ENCODE measurements around the gene ADSS2. TPM values are rescaled to one million over a fixed set of nuclear protein-coding genes. Genes with fewer than 3 reads are reported as not detected.
A peak's percentile ranks its signal among the peaks of the same experiment; 100 is the strongest.

Gene ADSS2
- total RNA-seq, 1 donor from 2014 or later, result 53.9 TPM

DNA sequence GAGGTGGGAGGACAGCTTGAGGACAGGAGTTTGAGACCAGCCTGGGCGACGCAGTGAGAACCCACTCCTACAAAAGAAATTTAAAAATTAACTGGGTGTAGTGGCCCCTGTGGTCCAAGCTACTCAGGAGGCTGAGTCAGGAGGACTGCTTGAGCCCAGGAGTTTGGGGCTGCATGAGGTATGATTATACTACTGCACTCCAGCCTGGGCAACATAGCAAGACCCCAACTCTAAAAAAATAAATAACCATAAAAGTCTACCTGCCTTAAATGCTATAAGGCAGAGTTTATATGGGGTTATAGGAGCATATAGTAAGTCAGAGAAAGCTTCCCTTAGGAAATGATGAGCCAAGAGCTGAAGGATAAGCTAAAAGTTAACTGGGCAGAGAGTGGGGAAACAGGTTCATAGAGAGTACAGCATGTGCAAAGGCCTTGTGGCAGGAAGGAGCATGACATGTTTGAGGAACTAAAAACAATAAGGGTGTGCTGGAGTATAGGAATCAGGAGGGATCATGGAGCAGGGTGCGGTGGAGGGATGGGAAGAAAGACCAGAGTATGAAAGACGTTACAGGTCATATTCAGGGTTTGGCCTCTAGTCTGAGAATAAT is 68.3 kb downstream of the ADSS2 start:
- Histone ChIP-seq H3K4me1 (ENCODE audit: insufficient read depth, low read length) (peaks cover 10% of the 10 kb centered on the region), H3K4me2 (ENCODE audit: low read length) (no peak overlapping the region), H2AFZ (ENCODE audit: low read depth, low read length) (no peak overlapping the region), H4K20me1 (ENCODE audit: insufficient read depth, low read length) (no peaks in the 10 kb centered on the region), H3K4me3 (ENCODE audit: insufficient read depth, low read depth, low read length) (no peak overlapping the region), H3K79me2 (ENCODE audit: insufficient read depth, low read length) (no peaks in the 10 kb centered on the region), H3K27me3 (ENCODE audit: insufficient read depth, low read length) (no peaks in the 10 kb centered on the region), H3K9ac (ENCODE audit: low read length) (no peak overlapping the region), H3K36me3 (ENCODE audit: insufficient read depth, low read length) (no peaks in the 10 kb centered on the region), H3K27ac (ENCODE audit: low read depth, low read length) (no peak overlapping the region), H3K9me3 (ENCODE audit: insufficient read depth, low read depth, low read length) (no peaks in the 10 kb centered on the region)
- FAIRE-seq (no peak), DNase-seq (ENCODE audit: low read depth) (no peak)
- Mint-ChIP-seq H3K36me3 (ENCODE audit: low read depth, unreplicated experiment) (no peaks in the 10 kb centered on the region), H3K4me3 (ENCODE audit: unreplicated experiment) (no peak overlapping the region), H3K27me3 (ENCODE audit: low read depth, unreplicated experiment) (no peaks in the 10 kb centered on the region), H3K4me1 (ENCODE audit: low read depth, unreplicated experiment) (peaks cover 10% of the 10 kb centered on the region), H3K27ac (ENCODE audit: unreplicated experiment) (no peak overlapping the region), H3K9me3 (ENCODE audit: unreplicated experiment) (no peaks in the 10 kb centered on the region)
- TF ChIP-seq EZH2 (IDR thresholded peaks at IDR 0.05; ENCODE audit: insufficient read depth, low read length), result no peak
- TF ChIP-seq, protein P1, sequence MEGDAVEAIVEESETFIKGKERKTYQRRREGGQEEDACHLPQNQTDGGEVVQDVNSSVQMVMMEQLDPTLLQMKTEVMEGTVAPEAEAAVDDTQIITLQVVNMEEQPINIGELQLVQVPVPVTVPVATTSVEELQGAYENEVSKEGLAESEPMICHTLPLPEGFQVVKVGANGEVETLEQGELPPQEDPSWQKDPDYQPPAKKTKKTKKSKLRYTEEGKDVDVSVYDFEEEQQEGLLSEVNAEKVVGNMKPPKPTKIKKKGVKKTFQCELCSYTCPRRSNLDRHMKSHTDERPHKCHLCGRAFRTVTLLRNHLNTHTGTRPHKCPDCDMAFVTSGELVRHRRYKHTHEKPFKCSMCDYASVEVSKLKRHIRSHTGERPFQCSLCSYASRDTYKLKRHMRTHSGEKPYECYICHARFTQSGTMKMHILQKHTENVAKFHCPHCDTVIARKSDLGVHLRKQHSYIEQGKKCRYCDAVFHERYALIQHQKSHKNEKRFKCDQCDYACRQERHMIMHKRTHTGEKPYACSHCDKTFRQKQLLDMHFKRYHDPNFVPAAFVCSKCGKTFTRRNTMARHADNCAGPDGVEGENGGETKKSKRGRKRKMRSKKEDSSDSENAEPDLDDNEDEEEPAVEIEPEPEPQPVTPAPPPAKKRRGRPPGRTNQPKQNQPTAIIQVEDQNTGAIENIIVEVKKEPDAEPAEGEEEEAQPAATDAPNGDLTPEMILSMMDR (IDR thresholded peaks at IDR 0.05; ENCODE audit: insufficient read depth, low read depth, low read length), result no peak

DNA sequence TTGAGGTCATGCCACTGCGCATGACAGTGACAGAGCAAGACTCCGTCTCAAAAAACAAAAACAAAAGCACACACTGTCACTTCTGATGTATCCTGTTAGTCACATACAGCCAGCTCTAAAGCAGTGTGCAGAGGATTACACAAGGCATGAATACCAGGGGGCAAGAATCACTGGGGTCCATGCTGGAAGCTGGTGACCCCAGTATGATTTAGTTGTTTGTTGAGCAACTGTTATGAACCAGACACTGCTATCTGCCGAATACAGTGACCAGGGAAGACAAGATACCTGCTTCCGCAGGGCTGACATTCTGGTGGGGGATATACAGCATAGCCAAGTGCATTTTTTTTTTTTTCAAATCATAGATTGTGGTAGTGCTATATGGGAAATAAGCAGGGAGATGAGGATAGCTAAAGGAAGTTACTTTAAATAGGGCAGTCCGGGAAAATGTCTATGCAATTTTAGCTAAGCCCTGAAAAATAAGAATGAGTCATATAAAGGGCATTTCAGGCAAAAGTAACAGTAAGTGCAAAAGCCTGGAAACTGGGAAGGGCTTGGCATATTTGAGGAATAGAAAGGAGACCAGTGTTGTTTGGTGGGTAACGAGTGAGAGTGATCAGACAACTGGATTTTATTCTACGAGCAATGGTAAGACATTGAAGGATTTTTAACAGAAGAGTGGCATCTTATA is 69.7 kb downstream of the ADSS2 start:
- no peaks in the 10 kb centered on the region for H3K36me3 Mint-ChIP-seq (ENCODE audit: low read depth, unreplicated experiment)
- Histone ChIP-seq H3K9ac (ENCODE audit: low read length) (peak overlapping the region; percentile 44), H3K4me2 (ENCODE audit: low read length) (peak overlapping the region; percentile 68), H3K4me1 (ENCODE audit: insufficient read depth, low read length) (peaks cover 10% of the 10 kb centered on the region), H3K27me3 (ENCODE audit: insufficient read depth, low read length) (no peaks in the 10 kb centered on the region), H2AFZ (ENCODE audit: low read depth, low read length) (peak overlapping the region; percentile 39), H3K27ac (ENCODE audit: low read depth, low read length) (peak overlapping the region; percentile 50), H4K20me1 (ENCODE audit: insufficient read depth, low read length) (no peaks in the 10 kb centered on the region), H3K4me3 (ENCODE audit: insufficient read depth, low read depth, low read length) (no peak overlapping the region), H3K9me3 (ENCODE audit: insufficient read depth, low read depth, low read length) (no peaks in the 10 kb centered on the region), H3K36me3 (ENCODE audit: insufficient read depth, low read length) (no peaks in the 10 kb centered on the region), H3K79me2 (ENCODE audit: insufficient read depth, low read length) (no peaks in the 10 kb centered on the region)
- DNase-seq (ENCODE audit: low read depth) (peak; percentile 70), FAIRE-seq (peak; percentile 41)
- no peaks in the 10 kb centered on the region for H3K27me3 Mint-ChIP-seq (ENCODE audit: low read depth, unreplicated experiment)
- no peak for TF ChIP-seq EZH2 (IDR thresholded peaks at IDR 0.05; ENCODE audit: insufficient read depth, low read length)
- TF ChIP-seq, protein P1 (IDR thresholded peaks at IDR 0.05; ENCODE audit: insufficient read depth, low read depth, low read length), result no peak
- H3K27ac Mint-ChIP-seq (ENCODE audit: unreplicated experiment), result peak overlapping the region; percentile 84
- H3K4me1 Mint-ChIP-seq (ENCODE audit: low read depth, unreplicated experiment), result peaks cover 10% of the 10 kb centered on the region
- no peaks in the 10 kb centered on the region for H3K9me3 Mint-ChIP-seq (ENCODE audit: unreplicated experiment)
- no peak overlapping the region for H3K4me3 Mint-ChIP-seq (ENCODE audit: unreplicated experiment)

DNA sequence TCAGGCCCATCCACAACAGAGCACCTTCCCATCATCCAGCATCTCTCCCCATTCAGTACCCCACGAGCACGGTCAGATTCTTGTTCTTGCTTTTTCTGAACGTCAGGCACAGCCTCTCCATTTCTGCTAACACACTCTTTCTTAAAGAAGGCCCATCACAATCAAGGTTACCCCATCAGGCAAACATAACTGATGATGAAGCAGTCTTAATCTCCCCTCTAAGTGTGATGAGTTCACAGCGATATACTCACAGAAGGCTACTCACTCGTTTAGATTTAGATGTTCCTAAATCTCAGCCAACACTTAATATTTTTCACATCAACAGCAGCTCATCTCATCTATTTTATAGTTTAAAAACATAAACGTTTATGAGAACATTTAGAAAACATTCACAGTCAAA is 75.6 kb downstream of the ADSS2 start:
- H3K79me2 ChIP-seq (ENCODE audit: insufficient read depth, low read length), result no peaks in the 10 kb centered on the region
- H3K9ac ChIP-seq (ENCODE audit: low read length), result no peak overlapping the region
- H3K27me3 ChIP-seq (ENCODE audit: insufficient read depth, low read length), result no peaks in the 10 kb centered on the region
- no peak for DNase-seq (ENCODE audit: low read depth)
- no peak overlapping the region for H3K27ac Mint-ChIP-seq (ENCODE audit: unreplicated experiment)
- H3K4me2 ChIP-seq (ENCODE audit: low read length), result no peak overlapping the region
- H3K4me3 ChIP-seq (ENCODE audit: insufficient read depth, low read depth, low read length), result no peak overlapping the region
- H3K9me3 Mint-ChIP-seq (ENCODE audit: unreplicated experiment), result no peaks in the 10 kb centered on the region
- H3K27ac ChIP-seq (ENCODE audit: low read depth, low read length), result no peak overlapping the region
- no peak overlapping the region for H3K4me3 Mint-ChIP-seq (ENCODE audit: unreplicated experiment)
- H3K36me3 Mint-ChIP-seq (ENCODE audit: low read depth, unreplicated experiment), result no peaks in the 10 kb centered on the region
- no peaks in the 10 kb centered on the region for H3K4me1 ChIP-seq (ENCODE audit: insufficient read depth, low read length)
- no peak overlapping the region for H2AFZ ChIP-seq (ENCODE audit: low read depth, low read length)
- H3K4me1 Mint-ChIP-seq (ENCODE audit: low read depth, unreplicated experiment), result peaks cover 11% of the 10 kb centered on the region
- no peaks in the 10 kb centered on the region for H3K36me3 ChIP-seq (ENCODE audit: insufficient read depth, low read length)
- no peak for TF ChIP-seq EZH2 (IDR thresholded peaks at IDR 0.05; ENCODE audit: insufficient read depth, low read length)
- TF ChIP-seq, protein P1 (IDR thresholded peaks at IDR 0.05; ENCODE audit: insufficient read depth, low read depth, low read length), result no peak
- H3K27me3 Mint-ChIP-seq (ENCODE audit: low read depth, unreplicated experiment), result no peaks in the 10 kb centered on the region
- no peaks in the 10 kb centered on the region for H3K9me3 ChIP-seq (ENCODE audit: insufficient read depth, low read depth, low read length)
- no peak for FAIRE-seq
- H4K20me1 ChIP-seq (ENCODE audit: insufficient read depth, low read length), result no peaks in the 10 kb centered on the region

Data from astrocyte (in vitro differentiated cells and primary cell).